ENCODE data around the gene CCNYL1.
"Not testable (repeated sequence)": the region's sequence is repeated elsewhere in the genome, so short reads cannot be mapped to it uniquely, and the experiment has no call there.

Gene CCNYL1

DNA sequence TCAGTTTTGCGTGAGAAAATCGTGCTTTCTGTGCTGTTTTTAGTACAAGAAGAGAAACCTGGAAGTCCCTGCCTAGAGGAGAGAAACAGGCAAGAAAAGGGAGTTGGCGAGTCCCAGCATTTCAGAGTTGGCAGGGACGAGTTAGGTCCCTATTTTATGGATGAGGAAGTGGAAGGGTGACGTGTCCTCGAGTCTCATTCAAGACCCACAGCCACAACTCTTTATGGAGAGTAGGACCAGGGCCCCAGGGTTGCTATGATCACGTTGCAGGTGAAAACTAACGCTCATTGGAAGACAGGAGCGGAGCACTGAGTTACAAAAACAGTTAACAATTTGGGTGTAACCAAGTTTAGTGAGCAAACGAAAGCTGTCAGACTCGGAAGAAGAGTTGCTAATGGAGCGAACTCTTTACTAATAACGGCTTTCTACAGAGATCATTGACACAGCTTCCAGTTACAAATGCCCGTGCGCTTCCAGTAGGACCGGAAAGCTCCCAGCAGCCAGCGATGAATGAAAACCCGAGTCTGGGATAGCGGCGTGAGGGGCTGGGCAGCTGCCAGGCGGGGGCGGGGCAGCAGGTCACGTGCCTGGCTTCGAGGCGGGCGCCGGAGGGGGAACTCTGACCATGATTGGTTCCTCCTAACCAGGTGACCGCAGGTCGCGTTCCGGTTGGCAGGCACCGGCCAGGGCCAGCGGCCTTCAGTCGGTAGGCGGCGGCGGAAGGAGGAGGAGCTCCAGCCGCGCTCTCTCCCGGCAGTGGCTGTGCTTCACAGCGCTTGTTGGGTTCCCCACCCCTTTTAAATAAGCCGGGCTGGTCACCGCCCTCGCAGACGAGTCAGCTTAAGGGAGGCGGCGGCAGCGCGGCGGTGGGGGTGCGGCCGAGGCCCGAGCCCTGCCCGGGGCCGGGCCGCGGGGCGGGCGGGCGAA is at the start of gene CCNYL1:
Gene CCNYL1, plus strand, starts transcription at position 827 of the 927 bp plus-strand sequence. CDS start 257 bp downstream, outside the sequence.
- DNase-seq (ENCODE audit: low read depth in 2 of 2), result peak; percentile 98

DNA sequence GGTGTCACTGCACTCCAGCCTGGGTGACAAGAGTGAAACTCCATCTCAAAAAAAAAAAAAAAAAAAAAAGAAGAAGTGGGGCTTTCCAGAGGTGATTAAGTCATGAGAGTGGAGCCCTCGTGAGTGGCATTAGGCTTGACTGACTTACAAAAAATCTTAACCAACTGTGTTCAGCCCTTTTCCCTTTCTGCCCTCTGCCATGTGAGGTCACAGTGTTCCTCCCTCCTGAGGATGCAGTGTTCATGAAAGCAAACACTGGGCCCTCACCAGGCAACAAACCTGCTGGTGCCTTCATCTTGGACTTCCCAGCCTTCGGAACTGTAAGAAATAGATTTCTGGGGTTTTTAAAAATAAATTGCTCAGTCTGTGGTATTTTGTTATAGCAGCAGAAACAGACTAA is 49.2 kb upstream of the CCNYL1 start:
- no peak for DNase-seq (ENCODE audit: low read depth in 2 of 2)

DNA sequence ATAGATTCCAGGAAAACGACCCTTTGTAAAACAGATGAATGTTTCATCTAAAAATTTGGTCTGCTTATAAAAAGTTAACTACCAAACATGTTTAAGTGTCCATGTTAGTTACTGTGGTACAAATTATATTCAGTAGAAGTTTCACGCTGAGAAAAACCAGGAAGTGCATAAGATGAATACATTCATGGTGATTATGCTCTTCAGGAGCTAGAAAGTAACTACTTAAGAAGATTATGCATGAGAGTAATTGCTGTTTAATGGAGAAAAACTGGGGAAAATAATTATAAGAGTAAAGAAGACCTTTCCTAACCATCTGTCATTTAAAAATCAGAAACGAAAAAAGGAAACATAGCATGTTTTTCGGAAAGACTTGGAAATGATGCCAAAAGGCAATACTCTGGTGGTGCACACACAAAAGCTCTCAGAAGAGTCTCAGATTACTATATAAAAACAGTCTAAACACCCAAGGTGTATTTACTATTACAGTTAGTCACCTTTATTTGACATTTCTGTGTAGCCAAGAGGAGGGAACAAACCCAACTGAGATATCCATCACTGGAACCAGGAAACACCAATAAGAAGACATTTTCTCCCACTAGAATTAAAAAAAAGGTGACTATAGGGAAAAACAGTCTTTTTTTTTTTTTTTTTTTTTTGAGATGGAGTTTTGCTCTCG is 47.4 kb upstream of the CCNYL1 start:
- DNase-seq (ENCODE audit: low read depth in 2 of 2), result no peak

DNA sequence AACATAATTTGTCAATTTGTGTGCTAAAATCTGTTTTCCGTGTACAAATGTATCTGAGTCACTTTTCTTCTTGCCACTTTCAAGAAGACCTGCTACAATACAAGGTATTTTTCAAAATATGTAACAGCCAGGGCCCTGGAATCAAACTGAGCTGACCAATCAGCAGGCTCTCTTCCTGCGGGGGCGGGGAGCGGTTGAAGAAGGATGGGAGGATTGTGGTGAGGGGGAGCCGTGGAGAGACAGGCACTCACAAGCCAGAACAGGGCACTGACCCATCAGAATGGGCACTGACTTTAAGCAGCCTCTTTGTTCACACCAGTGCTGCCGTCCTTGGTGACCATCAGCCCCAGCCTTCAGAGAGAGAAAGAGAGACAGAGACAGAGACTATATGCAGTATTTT is 40.6 kb upstream of the CCNYL1 start:
- no peak for DNase-seq (ENCODE audit: low read depth in 2 of 2)

DNA sequence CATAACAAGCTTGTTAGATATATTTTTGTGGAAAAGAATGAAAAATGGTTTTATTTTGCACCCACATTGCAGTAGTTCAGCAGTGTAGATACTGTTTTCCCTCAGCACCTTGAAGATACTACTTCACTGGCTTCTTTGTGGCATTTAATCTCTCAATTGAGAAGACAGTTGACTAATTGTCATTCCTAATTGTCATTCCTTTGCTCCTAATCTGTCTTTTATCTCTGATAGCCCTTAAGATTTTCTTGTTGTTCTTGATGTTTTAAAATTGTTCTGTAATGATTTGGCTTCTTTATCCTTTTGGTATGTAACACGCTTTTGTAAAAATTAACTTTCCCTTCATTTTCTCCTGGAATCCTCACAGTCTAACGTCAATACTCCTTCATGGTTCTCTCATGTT is 38.0 kb upstream of the CCNYL1 start:
- no peak for DNase-seq (ENCODE audit: low read depth in 2 of 2)

DNA sequence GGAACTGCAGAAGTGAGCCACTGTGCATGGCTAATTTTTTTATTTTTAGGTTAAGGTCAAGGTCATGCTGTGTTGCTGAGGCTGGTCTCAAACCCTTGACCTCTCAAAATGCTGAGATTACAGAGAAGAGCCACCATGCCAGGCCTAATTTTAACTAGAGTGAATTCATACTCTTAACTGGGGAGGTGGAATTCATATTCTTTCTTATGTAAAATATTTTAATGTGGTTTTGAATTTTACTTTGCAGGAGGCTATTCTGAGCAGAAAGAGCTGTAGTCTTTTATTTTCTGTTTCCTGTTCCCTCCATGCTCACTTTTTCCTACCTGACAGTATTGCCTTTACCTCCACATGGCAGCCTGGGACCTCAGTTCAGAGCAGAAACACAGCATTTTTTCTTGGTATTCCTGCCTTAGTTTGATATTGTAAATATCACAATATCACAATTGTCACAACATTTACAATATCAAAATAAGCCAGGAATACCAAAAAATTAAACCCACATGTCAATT is 37.1 kb upstream of the CCNYL1 start:
- DNase-seq (ENCODE audit: low read depth in 2 of 2), result no peak

DNA sequence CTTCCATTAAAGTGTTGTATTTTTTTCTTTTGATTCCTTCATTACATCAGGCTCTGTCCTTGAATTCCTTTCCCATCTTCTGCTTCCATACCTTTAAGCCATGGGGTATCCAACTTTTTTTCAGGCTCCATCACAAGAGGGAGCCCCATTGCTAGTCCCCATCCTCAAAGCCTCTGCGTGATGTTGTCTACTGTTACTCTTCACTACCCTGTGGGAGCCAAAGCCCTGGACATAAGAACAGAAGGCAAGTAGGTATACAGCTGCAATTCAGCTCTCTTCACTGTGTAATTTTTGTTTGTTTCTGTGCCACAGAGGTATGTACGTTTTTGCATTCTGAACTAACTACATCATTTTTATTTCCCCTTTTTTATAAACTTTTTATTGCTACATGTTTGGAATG is 36.6 kb upstream of the CCNYL1 start:
- no peak for DNase-seq (ENCODE audit: low read depth in 2 of 2)

DNA sequence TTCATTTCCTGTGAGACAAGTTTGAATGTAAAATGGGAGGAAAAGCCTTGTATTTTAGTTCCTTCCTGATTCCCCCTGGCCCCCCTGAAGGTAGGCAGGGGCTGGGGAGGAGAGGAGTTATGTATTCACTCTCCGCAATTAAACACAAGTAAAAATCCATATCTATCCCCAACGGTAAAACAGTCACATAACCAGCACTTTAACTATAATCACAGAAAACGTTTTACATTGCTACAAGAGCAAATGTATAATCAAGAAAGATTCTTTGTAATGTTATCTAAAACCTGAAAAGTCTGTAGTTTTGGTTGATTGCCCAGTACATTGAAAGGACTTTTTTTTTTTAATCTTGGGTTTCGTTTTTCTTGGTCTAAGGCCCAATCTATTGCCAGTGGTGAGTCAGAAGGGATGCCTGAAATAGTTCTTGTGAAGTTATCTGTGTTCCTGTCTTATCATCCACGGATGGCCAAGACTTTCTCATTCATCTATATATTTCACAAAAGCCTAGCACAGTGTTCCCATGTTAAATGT is 34.5 kb upstream of the CCNYL1 start:
- DNase-seq (ENCODE audit: low read depth in 2 of 2), result peak; percentile 55 to 66

DNA sequence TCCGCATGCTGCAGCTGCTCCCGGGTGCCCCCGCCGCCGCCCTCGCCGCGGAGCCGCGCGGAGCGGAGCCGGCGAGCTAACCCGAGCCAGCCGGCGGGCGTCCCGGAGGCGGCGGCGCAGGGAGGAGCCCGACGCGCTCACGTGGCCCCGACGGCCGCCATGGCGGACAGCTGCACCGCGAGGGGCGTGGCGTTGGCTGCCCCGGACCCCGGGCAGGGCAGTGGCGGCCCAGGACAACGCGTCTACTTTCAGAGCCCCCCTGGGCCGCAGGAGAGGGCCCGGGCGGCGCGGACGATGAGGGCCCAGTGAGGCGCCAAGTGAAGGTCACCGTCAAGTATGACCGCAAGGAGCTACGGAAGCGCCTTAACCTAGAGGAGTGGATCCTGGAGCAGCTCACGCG is 30.0 kb upstream of the CCNYL1 start:
- no peak for DNase-seq (ENCODE audit: low read depth in 2 of 2)

DNA sequence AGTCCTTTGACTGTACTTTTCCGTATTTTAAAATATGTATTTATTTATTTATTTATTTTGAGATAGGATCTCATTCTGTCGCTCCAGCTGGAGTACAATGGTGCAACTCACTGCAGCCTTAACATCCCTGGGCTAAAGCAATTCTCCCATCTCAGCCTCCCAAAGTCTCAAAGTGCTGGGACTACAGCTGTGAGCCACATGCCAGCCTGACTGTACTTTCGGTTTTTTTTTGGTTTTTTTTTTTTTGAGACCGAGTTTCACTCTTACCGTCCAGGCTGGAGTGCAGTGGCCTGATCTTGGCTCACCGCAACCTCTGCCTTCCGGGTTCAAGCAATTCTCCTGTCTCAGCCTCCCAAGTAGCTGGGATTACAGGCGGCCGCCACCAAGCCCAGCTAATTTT is 28.9 kb upstream of the CCNYL1 start:
- no peak for DNase-seq (ENCODE audit: low read depth in 2 of 2)

DNA sequence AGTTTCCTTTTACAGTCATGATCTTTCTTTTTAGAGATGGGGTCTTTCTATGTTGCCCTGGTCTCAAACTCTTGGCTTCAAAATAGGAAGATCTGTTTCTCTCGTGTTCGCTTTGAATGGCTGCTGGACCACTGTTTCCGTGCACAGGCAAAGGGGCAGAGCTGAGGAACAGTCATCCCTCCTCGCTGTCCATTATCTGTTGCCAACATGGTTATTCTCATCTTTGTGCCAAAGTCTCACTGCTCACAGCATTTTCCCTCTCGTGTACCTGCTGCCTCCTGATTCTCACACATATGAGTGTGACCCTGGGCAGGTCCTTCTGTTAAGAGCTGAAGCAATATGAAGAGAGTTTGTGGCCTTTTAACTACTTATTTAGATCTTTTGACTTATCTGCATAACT is 28.0 kb upstream of the CCNYL1 start:
- DNase-seq (ENCODE audit: low read depth in 2 of 2), result no peak

DNA sequence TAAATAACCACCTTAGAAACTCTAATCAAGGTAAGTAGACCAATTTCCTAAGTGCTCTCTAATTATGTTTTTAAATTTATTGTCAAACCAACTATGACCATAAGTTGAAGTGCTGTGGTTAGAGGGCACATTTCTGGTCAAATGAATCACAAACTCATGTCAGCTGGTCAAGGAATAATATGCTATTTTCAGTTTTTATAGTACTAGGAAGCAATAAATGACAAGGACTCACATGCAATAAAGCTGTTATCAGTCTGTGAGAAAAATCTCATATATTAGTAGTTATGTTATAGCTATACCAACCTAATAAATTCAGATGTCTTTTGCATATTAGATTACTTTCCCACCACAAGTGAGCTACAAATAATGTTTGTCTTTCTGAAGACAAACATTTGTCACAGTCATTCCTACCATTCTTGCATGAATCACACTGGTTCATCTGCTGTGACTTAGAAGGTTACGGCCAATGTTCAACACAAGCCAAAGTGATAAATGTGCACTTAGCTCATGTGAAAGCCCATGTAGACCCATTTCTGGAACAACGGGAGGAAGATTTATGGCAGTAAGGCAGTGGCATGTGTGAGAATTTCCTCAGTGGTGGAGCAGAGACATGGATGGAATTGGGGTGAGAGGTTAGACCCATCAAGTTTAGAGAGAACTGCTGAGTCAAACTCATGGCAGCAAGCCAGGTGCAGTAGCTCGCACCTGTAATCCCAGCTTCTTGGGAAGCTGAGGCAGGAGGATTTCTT is 27.4 kb upstream of the CCNYL1 start:
- peak in 1 of 2 experiments; percentile 34 for DNase-seq (ENCODE audit: low read depth in 2 of 2)

DNA sequence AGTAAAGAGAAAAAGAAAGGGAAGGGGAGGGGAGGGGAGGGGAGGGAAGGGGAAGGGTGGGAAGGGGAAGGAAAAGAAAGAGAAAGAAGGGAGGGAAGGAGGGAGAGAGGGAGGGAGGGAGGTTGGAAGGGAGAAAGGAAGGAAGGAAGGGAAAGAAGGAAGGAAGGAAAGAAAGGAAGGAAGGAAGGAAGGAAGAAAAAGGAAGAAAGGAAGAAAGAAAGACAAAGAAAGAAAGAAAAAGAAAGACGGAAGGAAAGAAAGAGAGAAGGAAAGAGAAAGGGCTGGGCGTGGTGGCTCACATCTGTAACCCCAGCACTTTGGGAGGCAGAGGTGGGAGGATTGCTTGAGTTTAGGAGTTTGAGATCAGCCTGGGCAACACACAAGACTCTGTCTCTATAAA is 24.6 kb upstream of the CCNYL1 start:
- DNase-seq (ENCODE audit: low read depth in 2 of 2), result no peak

DNA sequence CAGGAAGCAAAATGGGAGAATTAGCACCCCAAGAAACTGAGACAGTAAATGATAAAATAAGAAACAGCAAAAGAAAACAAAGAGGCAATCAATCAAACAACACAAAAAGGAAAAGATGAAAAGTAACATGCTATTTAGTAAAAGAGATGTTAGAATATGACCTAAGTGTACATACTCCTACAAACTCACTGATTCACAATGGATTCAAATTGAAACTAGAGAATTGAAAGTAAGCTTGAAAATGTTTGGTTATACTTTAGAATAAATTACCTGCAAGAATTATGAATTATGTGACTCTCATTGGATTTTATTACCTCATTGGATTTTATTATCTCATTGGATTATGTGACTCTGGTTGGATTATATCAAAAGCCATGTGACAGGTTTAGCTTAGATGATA is 22.8 kb upstream of the CCNYL1 start:
- DNase-seq (ENCODE audit: low read depth in 2 of 2), result no peak

DNA sequence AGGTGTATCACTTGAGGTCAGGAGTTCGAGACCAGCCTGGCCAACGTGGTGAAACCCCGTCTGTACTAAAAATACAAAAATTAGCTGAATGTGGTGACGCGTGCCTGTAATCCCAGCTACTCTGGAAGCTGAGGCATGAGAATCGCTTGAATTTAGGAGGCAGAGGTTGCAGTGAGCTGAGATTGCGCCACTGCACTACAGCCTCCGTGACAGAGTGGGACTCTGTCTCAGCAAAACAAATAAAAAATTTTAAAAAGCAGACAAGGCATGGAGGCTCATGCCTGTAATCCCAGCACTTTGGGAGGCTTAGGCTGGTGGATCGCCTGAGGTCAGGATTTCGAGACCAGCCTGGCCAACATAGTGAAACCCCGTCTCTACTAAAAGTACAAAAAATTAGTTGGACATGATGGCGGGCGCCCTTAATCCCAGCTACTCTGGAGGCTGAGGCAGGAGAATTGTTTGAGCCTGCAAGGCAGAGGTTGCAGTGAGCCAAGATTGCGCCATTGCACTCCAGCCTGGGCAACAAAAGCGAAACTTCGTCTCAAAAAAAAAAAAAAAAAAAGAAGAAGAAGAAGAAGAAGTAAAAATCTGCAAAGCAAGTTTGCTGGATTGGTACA is 20.5 kb upstream of the CCNYL1 start:
- DNase-seq (ENCODE audit: low read depth in 2 of 2), result not testable (repeated sequence)

DNA sequence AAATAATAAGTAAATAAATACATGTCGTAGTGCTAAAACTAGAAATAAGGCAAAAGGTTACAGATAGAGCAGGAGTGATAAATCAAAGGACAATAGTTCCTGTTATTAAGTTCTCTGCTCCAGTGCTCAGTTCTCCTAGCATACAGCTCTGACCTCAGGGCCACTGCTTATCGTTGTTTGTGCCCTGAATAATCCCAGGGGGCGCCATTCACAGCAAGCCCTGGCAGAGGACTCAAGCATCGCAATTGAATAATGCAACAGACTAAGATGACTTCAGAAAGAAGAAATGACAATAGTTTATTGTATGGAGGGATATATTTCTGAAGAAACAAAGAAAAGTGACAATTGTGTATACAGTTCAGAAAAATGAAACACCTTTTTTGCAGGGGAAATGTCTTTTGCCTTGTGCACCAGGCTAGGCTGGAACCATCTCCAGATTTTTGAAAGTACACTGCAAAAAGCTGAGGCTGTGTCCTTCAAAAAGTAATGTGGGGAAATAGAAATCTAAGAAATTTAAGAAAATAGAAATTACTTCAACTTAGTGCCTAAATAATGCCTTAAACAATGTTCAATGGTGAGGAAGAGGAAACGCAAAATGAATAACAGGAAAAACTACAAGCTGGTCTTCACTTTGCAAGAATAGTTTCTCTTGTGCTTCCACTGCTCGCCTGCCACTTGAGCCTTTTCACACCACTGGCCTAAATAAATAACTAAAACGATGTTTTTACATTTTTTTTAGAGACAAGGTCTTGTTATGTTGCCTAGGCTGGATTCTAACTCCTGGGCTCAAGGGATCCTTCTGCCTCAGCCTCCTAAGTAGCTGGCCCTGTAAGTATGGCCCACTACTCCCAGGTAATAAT is 19.0 kb upstream of the CCNYL1 start:
- DNase-seq (ENCODE audit: low read depth in 2 of 2), result no peak

DNA sequence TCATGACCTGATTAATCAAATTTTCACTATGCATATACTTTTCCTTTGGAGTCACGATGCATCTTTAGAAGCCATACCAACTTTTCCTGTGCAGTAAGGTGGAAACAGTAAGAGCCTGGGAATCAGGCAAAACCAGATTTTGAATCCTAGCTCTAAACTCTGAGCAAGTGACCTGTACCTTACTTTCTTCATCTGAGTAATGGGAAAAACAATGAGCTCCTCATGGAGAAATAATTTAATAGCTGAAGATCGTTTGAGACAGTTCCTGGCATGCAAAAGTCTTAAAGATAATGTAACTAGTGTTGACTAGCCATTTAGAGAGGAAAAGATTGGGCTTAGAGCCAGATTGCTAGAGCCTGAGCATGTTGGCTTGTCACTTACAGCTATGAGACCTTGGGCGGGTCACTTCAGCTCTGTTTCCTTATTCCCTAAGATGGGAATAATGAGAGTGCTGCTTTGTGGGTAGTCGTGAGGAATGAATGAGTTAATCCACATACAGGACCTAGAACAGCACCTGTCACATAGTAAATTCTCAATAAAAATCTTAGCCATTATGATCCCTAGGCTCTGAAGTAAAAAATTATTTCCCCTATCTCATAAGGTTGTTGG is 17.7 kb upstream of the CCNYL1 start:
- DNase-seq (ENCODE audit: low read depth in 2 of 2), result no peak

DNA sequence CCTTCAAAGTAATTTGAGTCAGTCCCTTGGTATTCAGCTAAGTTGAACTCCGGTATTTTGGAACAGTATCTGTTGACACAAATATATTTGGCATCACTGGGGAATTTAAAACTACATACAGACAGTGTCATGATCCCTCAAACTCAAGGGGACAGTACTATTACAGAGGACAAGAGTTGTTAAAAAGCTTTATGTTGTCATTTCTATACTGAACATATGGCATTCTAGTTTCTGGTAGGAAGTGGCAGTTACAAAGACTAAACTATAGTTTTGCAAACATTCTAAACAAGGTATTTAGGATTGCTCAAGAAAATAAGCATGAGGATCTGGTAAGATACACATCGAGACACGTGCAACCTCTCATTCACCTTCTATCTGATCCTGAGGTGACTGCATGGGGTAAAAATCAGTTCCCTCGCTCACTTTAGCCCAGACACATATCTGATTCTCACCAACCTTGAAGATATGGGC is 16.6 kb upstream of the CCNYL1 start:
- DNase-seq (ENCODE audit: low read depth in 2 of 2), result no peak

DNA sequence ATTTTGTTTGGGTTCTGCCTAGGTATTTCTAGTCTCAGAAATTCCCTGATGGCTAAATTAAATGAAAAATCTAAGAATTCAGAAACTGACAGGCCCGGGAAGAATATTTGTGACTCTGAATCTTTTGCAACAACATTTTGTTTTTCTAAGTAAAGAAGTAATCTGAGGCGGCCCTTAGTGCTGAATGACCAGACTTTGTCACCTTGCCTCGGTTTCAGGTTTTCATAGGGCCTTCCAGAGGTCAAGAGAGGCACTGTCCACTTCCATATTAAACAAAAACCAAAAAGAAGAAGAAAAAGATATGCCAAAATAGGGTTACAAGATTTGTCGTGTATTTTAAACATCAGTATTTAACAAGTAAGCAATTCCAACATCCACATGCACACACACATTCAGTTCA is 16.1 kb upstream of the CCNYL1 start:
- DNase-seq (ENCODE audit: low read depth in 2 of 2), result no peak

DNA sequence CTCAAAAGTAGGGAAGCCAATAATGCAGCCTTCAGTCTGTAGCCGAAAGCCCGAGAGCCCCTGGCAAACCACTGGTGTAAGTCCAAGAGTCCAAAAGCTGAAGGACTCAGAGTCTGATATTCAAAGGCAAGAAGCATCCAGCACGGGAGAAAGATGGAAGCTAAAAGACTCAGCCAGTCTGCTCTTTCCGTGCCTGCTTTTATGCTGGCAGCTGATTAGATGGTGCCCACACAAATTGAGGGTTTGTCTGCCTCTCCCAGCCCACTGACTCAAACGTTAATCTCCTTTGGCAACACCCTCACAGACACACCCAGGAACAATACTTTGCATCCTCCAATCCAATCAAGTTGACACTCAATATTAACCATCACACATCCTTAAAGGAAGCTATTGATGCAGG is 14.5 kb upstream of the CCNYL1 start:
- not testable (repeated sequence) for DNase-seq (ENCODE audit: low read depth in 2 of 2)
